Measurements from ENCODE around the gene ALDH3B2. TPM values are rescaled to one million over a fixed set of nuclear protein-coding genes. Genes with fewer than 3 reads are reported as not detected.
A peak's percentile ranks its signal among the peaks of the same experiment; 100 is the strongest.

Gene ALDH3B2
- total and polyA plus RNA-seq, 2 experiments from 2014 or later: not detected

GRCh38 chr11:67627812-67628624 lies 46.4 kb downstream of the ALDH3B2 start:
- Mint-ChIP-seq H3K36me3 (ENCODE audit: low read depth) (peaks cover 21% of the 10 kb centered on the region), H3K9me3 (peaks cover 4% of the 10 kb centered on the region; the same call in 2 of the 3 replicates), H3K27ac (no peak overlapping the region), H3K4me3 (no peak overlapping the region; the same call in 2 of the 3 replicates), H3K27me3 (ENCODE audit: insufficient read depth, low read depth, poor library complexity) (peaks cover 32% of the 10 kb centered on the region), H3K4me1 (peaks cover 17% of the 10 kb centered on the region)
- DNase-seq (ENCODE audit: low spot score): no peak
- Histone ChIP-seq H3K36me3 (ENCODE audit: insufficient read depth) (no peaks in the 10 kb centered on the region), H3K4me1 (ENCODE audit: insufficient read depth) (peaks cover 10% of the 10 kb centered on the region; the same call in 1 of the 2 replicates), H3K4me2 (no peak overlapping the region), H2AFZ (no peak overlapping the region), H3K9me2 (ENCODE audit: insufficient read depth) (no peaks in the 10 kb centered on the region), H3K27me3 (ENCODE audit: insufficient read depth) (0 out of 2 replicates have a peak, but pooled peaks cover 4% of the 10 kb centered on the region), H3F3A (replicated peaks; ENCODE audit: low read depth) (peaks cover 5% of the 10 kb centered on the region; the same call in 1 of the 2 replicates), H3K4me3 (no peak overlapping the region), H3K27ac (ENCODE audit: low read depth) (no peak overlapping the region), H3K79me2 (replicated peaks; ENCODE audit: insufficient read depth) (no peaks in the 10 kb centered on the region), H4K20me1 (replicated peaks; ENCODE audit: insufficient read depth) (no peaks in the 10 kb centered on the region)
- no peak for ATAC-seq
- TF ChIP-seq NANOG (IDR thresholded peaks at IDR 0.05; ENCODE audit: borderline replicate concordance): no peak
- no peak for TF ChIP-seq CREB1 (CRISPR knock-in tag; IDR thresholded peaks at IDR 0.05; ENCODE audit: low read depth)
- no peak for TF ChIP-seq EZH2 (IDR thresholded peaks at IDR 0.05; ENCODE audit: low read depth, unreplicated experiment)
- no peak for TF ChIP-seq STAT1 (IDR thresholded peaks at IDR 0.05; ENCODE audit: unreplicated experiment)
- TF ChIP-seq REST (IDR thresholded peaks at IDR 0.05; ENCODE audit: unreplicated experiment): no peak
- TF ChIP-seq POLR2AphosphoS5 (IDR thresholded peaks at IDR 0.05; ENCODE audit: low read depth): 0 out of 2 replicates have a peak, but pooled peaks have one; percentile 8
- TF ChIP-seq EZH2phosphoT487 (IDR thresholded peaks at IDR 0.05; ENCODE audit: unreplicated experiment): no peak

GRCh38 chr11:67627441-67627811 lies 47.0 kb downstream of the ALDH3B2 start:
- no peaks in the 10 kb centered on the region for H3K79me2 ChIP-seq (replicated peaks; ENCODE audit: insufficient read depth)
- no peak overlapping the region for H3K27ac Mint-ChIP-seq
- H3K9me3 Mint-ChIP-seq: peaks cover 6% of the 10 kb centered on the region; the same call in 2 of the 3 replicates
- H4K20me1 ChIP-seq (replicated peaks; ENCODE audit: insufficient read depth): no peaks in the 10 kb centered on the region
- peaks cover 31% of the 10 kb centered on the region for H3K27me3 Mint-ChIP-seq (ENCODE audit: insufficient read depth, low read depth, poor library complexity)
- peaks cover 24% of the 10 kb centered on the region for H3K36me3 Mint-ChIP-seq (ENCODE audit: low read depth)
- no peak overlapping the region; the same call in 2 of the 3 replicates for H3K4me3 Mint-ChIP-seq
- H3K4me3 ChIP-seq: no peak overlapping the region
- peaks cover 22% of the 10 kb centered on the region for H3K4me1 Mint-ChIP-seq
- H3K9me2 ChIP-seq (ENCODE audit: insufficient read depth): no peaks in the 10 kb centered on the region
- peaks cover 16% of the 10 kb centered on the region; the same call in 1 of the 2 replicates for H3K4me1 ChIP-seq (ENCODE audit: insufficient read depth)
- H2AFZ ChIP-seq: no peak overlapping the region
- H3K27ac ChIP-seq (ENCODE audit: low read depth): no peak overlapping the region
- no peak for DNase-seq (ENCODE audit: low spot score)
- H3K27me3 ChIP-seq (ENCODE audit: insufficient read depth): 0 out of 2 replicates have a peak, but pooled peaks cover 6% of the 10 kb centered on the region
- H3F3A ChIP-seq (replicated peaks; ENCODE audit: low read depth): peaks cover 5% of the 10 kb centered on the region; the same call in 1 of the 2 replicates
- ATAC-seq: no peak
- H3K4me2 ChIP-seq: no peak overlapping the region
- H3K36me3 ChIP-seq (ENCODE audit: insufficient read depth): no peaks in the 10 kb centered on the region
- TF ChIP-seq JUNB (IDR thresholded peaks at IDR 0.05; ENCODE audit: unreplicated experiment) (no peak), NANOG (IDR thresholded peaks at IDR 0.05; ENCODE audit: borderline replicate concordance) (no peak), CTCF (conservative IDR thresholded peaks at IDR 0.05; ENCODE audit: low read depth in 2 of 2) (no peak), STAT1 (IDR thresholded peaks at IDR 0.05; ENCODE audit: unreplicated experiment) (no peak), CREB1 (CRISPR knock-in tag; IDR thresholded peaks at IDR 0.05; ENCODE audit: low read depth) (no peak), ZNF114 (CRISPR knock-in tag; IDR thresholded peaks at IDR 0.05) (no peak), EZH2 (IDR thresholded peaks at IDR 0.05; ENCODE audit: low read depth, unreplicated experiment) (no peak), REST (IDR thresholded peaks at IDR 0.05; ENCODE audit: unreplicated experiment) (no peak), ETS1 (IDR thresholded peaks at IDR 0.05) (no peak), POLR2AphosphoS5 (IDR thresholded peaks at IDR 0.05; ENCODE audit: low read depth) (no peak), EZH2phosphoT487 (IDR thresholded peaks at IDR 0.05; ENCODE audit: unreplicated experiment) (no peak)
